ENCODE data around the gene KRT83.

The KRT83 gene

DNA sequence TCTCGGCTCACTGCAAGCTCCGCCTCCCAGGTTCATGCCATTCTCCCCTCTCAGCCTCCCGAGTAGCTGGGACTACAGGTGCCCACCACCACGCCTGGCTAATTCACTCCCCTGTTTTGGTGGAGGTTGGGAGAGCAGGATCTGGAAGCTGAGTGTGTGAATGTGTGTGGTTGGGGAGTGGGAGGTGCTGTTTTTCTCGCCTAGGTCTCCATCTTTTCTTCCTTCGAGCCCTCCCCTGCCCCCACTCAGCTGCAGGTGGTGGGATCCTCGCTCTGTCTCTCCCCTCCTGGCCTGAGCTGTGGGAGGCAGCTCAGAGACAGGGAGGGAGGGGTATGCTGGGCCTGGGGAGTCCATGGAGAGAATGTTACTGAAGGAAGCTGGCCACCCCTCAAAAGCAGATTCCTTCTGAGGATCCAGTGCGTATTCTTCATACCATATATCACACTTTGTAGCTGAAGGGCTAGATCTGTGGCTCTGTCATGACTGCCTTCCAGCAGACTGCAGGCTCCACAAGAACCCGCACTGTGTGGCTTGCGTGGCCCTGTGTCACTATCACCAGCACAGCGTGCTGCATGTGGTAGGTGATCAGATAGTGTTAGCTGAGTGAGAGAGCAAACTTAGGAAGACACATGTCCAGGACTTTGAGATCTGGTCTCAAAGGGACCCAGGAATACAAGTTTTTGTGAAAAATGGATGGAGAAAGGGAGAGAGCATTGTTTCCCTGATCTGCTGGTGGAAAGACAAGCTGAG lies 2.8 kb downstream of the KRT83 start:
- Histone ChIP-seq H3K27me3 (ENCODE audit: insufficient read depth, poor library complexity, severe bottlenecking) (peaks cover 11% of the 10 kb centered on the region), H3K27ac (replicated peaks) (no peak overlapping the region), H3K4me3 (replicated peaks; ENCODE audit: insufficient read depth, low read length) (no peak overlapping the region)
- no peak for DNase-seq (ENCODE audit: low read depth in 1 of 2, low spot score in 1 of 2)
- no peak for TF ChIP-seq POLR2AphosphoS5 (IDR thresholded peaks at IDR 0.05; ENCODE audit: low read depth)
- TF ChIP-seq GABPA (IDR thresholded peaks at IDR 0.05; ENCODE audit: low read depth): no peak
- TF ChIP-seq SPI1 (IDR thresholded peaks at IDR 0.05; ENCODE audit: borderline replicate concordance, low read depth): no peak
- TF ChIP-seq, protein P1, sequence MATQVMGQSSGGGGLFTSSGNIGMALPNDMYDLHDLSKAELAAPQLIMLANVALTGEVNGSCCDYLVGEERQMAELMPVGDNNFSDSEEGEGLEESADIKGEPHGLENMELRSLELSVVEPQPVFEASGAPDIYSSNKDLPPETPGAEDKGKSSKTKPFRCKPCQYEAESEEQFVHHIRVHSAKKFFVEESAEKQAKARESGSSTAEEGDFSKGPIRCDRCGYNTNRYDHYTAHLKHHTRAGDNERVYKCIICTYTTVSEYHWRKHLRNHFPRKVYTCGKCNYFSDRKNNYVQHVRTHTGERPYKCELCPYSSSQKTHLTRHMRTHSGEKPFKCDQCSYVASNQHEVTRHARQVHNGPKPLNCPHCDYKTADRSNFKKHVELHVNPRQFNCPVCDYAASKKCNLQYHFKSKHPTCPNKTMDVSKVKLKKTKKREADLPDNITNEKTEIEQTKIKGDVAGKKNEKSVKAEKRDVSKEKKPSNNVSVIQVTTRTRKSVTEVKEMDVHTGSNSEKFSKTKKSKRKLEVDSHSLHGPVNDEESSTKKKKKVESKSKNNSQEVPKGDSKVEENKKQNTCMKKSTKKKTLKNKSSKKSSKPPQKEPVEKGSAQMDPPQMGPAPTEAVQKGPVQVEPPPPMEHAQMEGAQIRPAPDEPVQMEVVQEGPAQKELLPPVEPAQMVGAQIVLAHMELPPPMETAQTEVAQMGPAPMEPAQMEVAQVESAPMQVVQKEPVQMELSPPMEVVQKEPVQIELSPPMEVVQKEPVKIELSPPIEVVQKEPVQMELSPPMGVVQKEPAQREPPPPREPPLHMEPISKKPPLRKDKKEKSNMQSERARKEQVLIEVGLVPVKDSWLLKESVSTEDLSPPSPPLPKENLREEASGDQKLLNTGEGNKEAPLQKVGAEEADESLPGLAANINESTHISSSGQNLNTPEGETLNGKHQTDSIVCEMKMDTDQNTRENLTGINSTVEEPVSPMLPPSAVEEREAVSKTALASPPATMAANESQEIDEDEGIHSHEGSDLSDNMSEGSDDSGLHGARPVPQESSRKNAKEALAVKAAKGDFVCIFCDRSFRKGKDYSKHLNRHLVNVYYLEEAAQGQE (IDR thresholded peaks at IDR 0.05; ENCODE audit: insufficient replicate concordance, low read depth): no peak
- TF ChIP-seq, protein P2, sequence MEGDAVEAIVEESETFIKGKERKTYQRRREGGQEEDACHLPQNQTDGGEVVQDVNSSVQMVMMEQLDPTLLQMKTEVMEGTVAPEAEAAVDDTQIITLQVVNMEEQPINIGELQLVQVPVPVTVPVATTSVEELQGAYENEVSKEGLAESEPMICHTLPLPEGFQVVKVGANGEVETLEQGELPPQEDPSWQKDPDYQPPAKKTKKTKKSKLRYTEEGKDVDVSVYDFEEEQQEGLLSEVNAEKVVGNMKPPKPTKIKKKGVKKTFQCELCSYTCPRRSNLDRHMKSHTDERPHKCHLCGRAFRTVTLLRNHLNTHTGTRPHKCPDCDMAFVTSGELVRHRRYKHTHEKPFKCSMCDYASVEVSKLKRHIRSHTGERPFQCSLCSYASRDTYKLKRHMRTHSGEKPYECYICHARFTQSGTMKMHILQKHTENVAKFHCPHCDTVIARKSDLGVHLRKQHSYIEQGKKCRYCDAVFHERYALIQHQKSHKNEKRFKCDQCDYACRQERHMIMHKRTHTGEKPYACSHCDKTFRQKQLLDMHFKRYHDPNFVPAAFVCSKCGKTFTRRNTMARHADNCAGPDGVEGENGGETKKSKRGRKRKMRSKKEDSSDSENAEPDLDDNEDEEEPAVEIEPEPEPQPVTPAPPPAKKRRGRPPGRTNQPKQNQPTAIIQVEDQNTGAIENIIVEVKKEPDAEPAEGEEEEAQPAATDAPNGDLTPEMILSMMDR (IDR thresholded peaks at IDR 0.05; ENCODE audit: insufficient read depth, low read length): no peak

DNA sequence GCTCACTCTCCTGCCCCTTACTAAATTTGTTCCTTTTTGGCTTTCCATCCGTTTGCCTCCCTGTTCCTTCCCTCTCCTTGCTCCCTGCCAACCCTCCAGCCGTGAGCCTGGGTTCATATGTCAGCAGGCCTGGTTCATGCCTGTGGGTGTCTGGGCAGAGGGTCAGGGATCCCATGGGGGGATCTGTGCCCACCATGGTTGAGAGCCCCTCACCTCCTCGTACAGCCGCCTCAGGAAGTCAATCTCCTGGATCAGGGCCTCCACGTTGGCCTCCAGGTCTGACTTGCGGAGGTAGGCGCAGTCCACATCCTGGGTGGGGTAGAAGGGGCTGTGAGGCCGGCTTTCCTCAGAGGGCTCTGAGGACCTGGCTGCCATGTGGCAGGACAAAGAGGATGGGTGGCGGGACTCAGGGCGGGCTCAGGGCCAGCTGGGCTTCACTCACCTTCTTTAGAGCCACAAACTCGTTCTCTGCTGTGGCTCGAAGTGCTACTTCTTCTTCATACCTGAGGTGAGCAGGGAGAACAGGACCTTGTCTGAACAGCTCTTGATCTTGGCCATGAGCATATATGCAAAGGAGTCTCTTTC lies 3.6 kb downstream of the KRT83 start:
- H3K27ac ChIP-seq (replicated peaks): no peak overlapping the region
- peaks cover 11% of the 10 kb centered on the region for H3K27me3 ChIP-seq (ENCODE audit: insufficient read depth, poor library complexity, severe bottlenecking)
- no peak for DNase-seq (ENCODE audit: low read depth in 1 of 2, low spot score in 1 of 2)
- TF ChIP-seq SPI1 (IDR thresholded peaks at IDR 0.05; ENCODE audit: borderline replicate concordance, low read depth) (no peak), POLR2AphosphoS5 (IDR thresholded peaks at IDR 0.05; ENCODE audit: low read depth) (no peak)
- TF ChIP-seq, protein P1 (IDR thresholded peaks at IDR 0.05; ENCODE audit: insufficient replicate concordance, low read depth): no peak
- no peak overlapping the region for H3K4me3 ChIP-seq (replicated peaks; ENCODE audit: insufficient read depth, low read length)

DNA sequence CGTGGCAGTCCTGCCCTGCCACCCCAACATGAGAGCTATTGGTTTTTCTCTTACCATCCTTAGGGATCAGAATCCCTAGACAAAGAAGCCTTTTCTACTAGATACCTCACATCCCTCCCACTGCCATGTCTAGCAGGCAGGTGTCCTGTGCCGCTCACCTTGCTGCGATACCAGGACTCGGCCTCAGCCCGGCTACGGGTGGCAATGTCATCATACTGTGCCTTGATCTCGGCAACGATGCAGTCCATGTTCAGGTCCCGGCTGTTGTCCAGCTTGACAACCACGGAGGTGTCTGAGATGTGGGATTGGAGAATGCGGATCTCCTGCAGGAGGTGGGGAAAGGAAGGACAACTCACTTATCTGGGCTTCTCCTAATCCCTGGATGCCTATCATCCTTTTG lies 4.5 kb downstream of the KRT83 start:
- TF ChIP-seq, protein P1 (IDR thresholded peaks at IDR 0.05; ENCODE audit: insufficient replicate concordance, low read depth): no peak
- no peak for TF ChIP-seq GABPA (IDR thresholded peaks at IDR 0.05; ENCODE audit: low read depth)
- no peak for TF ChIP-seq POLR2AphosphoS5 (IDR thresholded peaks at IDR 0.05; ENCODE audit: low read depth)
- no peak for TF ChIP-seq SPI1 (IDR thresholded peaks at IDR 0.05; ENCODE audit: borderline replicate concordance, low read depth)
- TF ChIP-seq, protein P2 (IDR thresholded peaks at IDR 0.05; ENCODE audit: insufficient read depth, low read length): no peak
- no peak overlapping the region for H3K4me3 ChIP-seq (replicated peaks; ENCODE audit: insufficient read depth, low read length)
- H3K27ac ChIP-seq (replicated peaks): no peak overlapping the region
- no peak for DNase-seq (ENCODE audit: low read depth in 1 of 2, low spot score in 1 of 2)
- peaks cover 12% of the 10 kb centered on the region for H3K27me3 ChIP-seq (ENCODE audit: insufficient read depth, poor library complexity, severe bottlenecking)
